GM21723 (cell line): ENCODE data around the gene ARHGEF4.

Experiments
- ATAC-seq: cut with Tn5 transposase; IDR thresholded peaks from one replicate; pipeline ENCODE4 v1.9.1; 2021; ENCODE audit warnings: mild to moderate bottlenecking, moderate library complexity; ENCODE audit not compliant: unreplicated experiment

Gene ARHGEF4

GRCh38 chr2:130849896-130850787 is 13.4 kb downstream of the ARHGEF4 start:
- ATAC-seq: no peak

GRCh38 chr2:130850788-130851623 is 14.3 kb downstream of the ARHGEF4 start:
- peak; percentile 57 for ATAC-seq

GRCh38 chr2:130851624-130852382 is 15.1 kb downstream of the ARHGEF4 start:
- peak; percentile 3 for ATAC-seq

GRCh38 chr2:130852521-130853115 is 15.9 kb downstream of the ARHGEF4 start:
- ATAC-seq: no peak

- ATAC-seq: no peak
Measured at GRCh38 chr2:130853391-130853790, 16.7 kb downstream of the ARHGEF4 start.

- no peak for ATAC-seq
Measured at GRCh38 chr2:130854301-130854700, 17.6 kb downstream of the ARHGEF4 start.

- ATAC-seq: no peak
Measured at GRCh38 chr2:130864830-130865800, 28.4 kb downstream of the ARHGEF4 start.

GRCh38 chr2:130869441-130870160 is 32.9 kb downstream of the ARHGEF4 start:
- no peak for ATAC-seq

GRCh38 chr2:130870161-130870485 is 33.4 kb downstream of the ARHGEF4 start:
- ATAC-seq: no peak

GRCh38 chr2:130870779-130871178 is 34.1 kb downstream of the ARHGEF4 start:
- ATAC-seq: no peak

GRCh38 chr2:130871843-130872740 is 35.4 kb downstream of the ARHGEF4 start:
- ATAC-seq: no peak

GRCh38 chr2:130872741-130873125 is 36.0 kb downstream of the ARHGEF4 start:
- no peak for ATAC-seq

- ATAC-seq: peak; percentile 95
Measured at GRCh38 chr2:130873700-130874346, 37.1 kb downstream of the ARHGEF4 start.

- ATAC-seq: no peak
Measured at GRCh38 chr2:130874512-130874911, 37.8 kb downstream of the ARHGEF4 start.

GRCh38 chr2:130875935-130876334 is 39.2 kb downstream of the ARHGEF4 start:
- ATAC-seq: no peak

GRCh38 chr2:130877258-130877657 is 40.5 kb downstream of the ARHGEF4 start:
- ATAC-seq: no peak

- ATAC-seq: no peak
Measured at GRCh38 chr2:130878316-130878715, 41.6 kb downstream of the ARHGEF4 start.

- ATAC-seq: no peak
Measured at GRCh38 chr2:130878933-130879332, 42.2 kb downstream of the ARHGEF4 start.
